NT2/D1 (cell line): ENCODE measurements around the gene DCAF11.

Experiments
- YY1 ChIP-seq: IDR thresholded peaks from 2 replicates; pipeline ENCODE4 v1.6.1; 2011; ENCODE audit not compliant: insufficient read length, insufficient read depth
- ZNF274 ChIP-seq: IDR thresholded peaks from 2 replicates; pipeline ENCODE4 v1.6.1; 2011; ENCODE audit warnings: mild to moderate bottlenecking, low read depth, low read length

GRCh38 chr14:24082411-24083080 is 32.0 kb upstream of the DCAF11 start:
- TF ChIP-seq ZNF274 (no peak), YY1 (no peak)
